HCT116 (cell line): ENCODE measurements around the gene GPR17. TPM values are rescaled to one million over a fixed set of nuclear protein-coding genes. Genes with fewer than 3 reads are reported as not detected.

Experiments used
- ATAC-seq: fragments of 200-7000 bp; cut with Tn5 transposase; 2 replicates; pipeline ENCODE4 v1.9.1; 2020; ENCODE audit warnings: mild to moderate bottlenecking, moderate library complexity
- BruUV-seq: library from RNA; stranded (reverse); fragments of 400-500 nt; replicated peaks from 2 replicates; lab custom pipeline; 2021; lab: Mats Ljungman, UMichigan
- CTCF ChIA-PET: fragments of 300-600 bp; sonication (Branson Sonifier 250); formaldehyde crosslinking; loops from one replicate; lab custom pipeline; 2021; ENCODE audit warnings: antibody characterized with exemption; lab: Charles Lee
- POLR2A ChIA-PET: fragments of 300-600, 350-600 bp; sonication (Branson Sonifier 250); formaldehyde crosslinking; loops from one replicate; lab custom pipeline; 2021; ENCODE audit warnings: antibody characterized with exemption; lab: Charles Lee
- RAD21 ChIA-PET, 2 experiments: fragments of 300-600 bp; sonication (Branson Sonifier 250); formaldehyde crosslinking; loops; one replicate each; lab custom pipeline; 2023; ENCODE audit warnings: low total read pairs in 2 of 2; ENCODE audit not compliant: uncharacterized antibody in 2 of 2, unreplicated experiment in 2 of 2, low non-redundant PET in 1 of 2; lab: Charles Lee
- DNase-seq: peaks from one replicate; pipeline ENCODE4 v3.0.0-alpha.2; 2010; ENCODE audit warnings: low read depth, low spot score
- H2AFZ ChIP-seq: fragments of 200-600 bp; shearing (Covaris generic), sonication (generic); 2 replicates; pipeline ENCODE4 v1.6.1; 2017; ENCODE audit warnings: low read depth, mixed run types, mixed read lengths, antibody characterized with exemption, low read length; ENCODE audit not compliant: poor library complexity, severe bottlenecking
- H3K27ac ChIP-seq: 2 replicates; pipeline ENCODE4 v1.5.1; 2012; ENCODE audit warnings: low read depth, low read length
- H3K27me3 ChIP-seq: fragments of 200-600 bp; sonication (generic); 2 replicates; pipeline ENCODE4 v1.6.1; 2016; ENCODE audit warnings: mixed run types, low read length, mixed read lengths; ENCODE audit not compliant: insufficient read depth
- H3K36me3 ChIP-seq, 2 experiments: fragments of 200-500 bp in 1 of 2; fragments of 200-600 bp in 1 of 2; sonication (Bioruptor generic) in 1 of 2; sonication (generic) in 1 of 2; 2 replicates each; pipeline versions ENCODE4 v1.5.1 to v1.6.1; 2014 to 2016; ENCODE audit warnings: low read length in 2 of 2, inconsistent platforms in 1 of 2, mixed read lengths in 1 of 2, mixed run types in 1 of 2; ENCODE audit not compliant: insufficient read depth in 2 of 2, control insufficient read depth in 1 of 2
- H3K4me1 ChIP-seq, 2 experiments: fragments of 200-600 bp in 1 of 2; sonication (generic) in 1 of 2; 2 replicates each; pipeline versions ENCODE4 v1.5.1 to v1.6.1; 2012 to 2017; ENCODE audit warnings: low read length in 2 of 2, inconsistent platforms in 1 of 2, mild to moderate bottlenecking in 1 of 2, mixed read lengths in 1 of 2, mixed run types in 1 of 2, moderate library complexity in 1 of 2; ENCODE audit not compliant: insufficient read depth in 2 of 2, control insufficient read depth in 1 of 2
- H3K4me2 ChIP-seq: fragments of 200-600 bp; sonication (generic); 2 replicates; pipeline ENCODE4 v1.6.1; 2017; ENCODE audit warnings: mixed run types, low read length, mixed read lengths
- H3K4me3 ChIP-seq, 2 experiments: fragments of 200-600 bp in 1 of 2; sonication (generic) in 1 of 2; replicated peaks in 1 of 2; 2 replicates each; pipeline ENCODE4 v1.5.1; 2011 to 2016; ENCODE audit warnings: low read length in 2 of 2, control low read depth in 1 of 2, low read depth in 1 of 2, mild to moderate bottlenecking in 1 of 2, mixed read lengths in 1 of 2, mixed run types in 1 of 2
- H3K79me2 ChIP-seq: fragments of 200-600 bp; sonication (generic); 2 replicates; pipeline ENCODE4 v1.6.1; 2017; ENCODE audit warnings: mild to moderate bottlenecking, mixed run types, low read length, moderate library complexity, mixed read lengths; ENCODE audit not compliant: insufficient read depth
- H3K9ac ChIP-seq: fragments of 200-600 bp; sonication (generic); 2 replicates; pipeline ENCODE4 v1.6.1; 2016; ENCODE audit warnings: low read length, mixed read lengths
- H3K9me2 ChIP-seq: fragments of 200-600 bp; sonication (generic), shearing (Covaris generic); 2 replicates; pipeline ENCODE4 v1.6.1; 2017; ENCODE audit warnings: mixed run types, mild to moderate bottlenecking, moderate library complexity; ENCODE audit not compliant: insufficient read depth
- H3K9me3 ChIP-seq, 2 experiments: fragments of 200-500 bp in 1 of 2; fragments of 200-600 bp in 1 of 2; sonication (Bioruptor generic) in 1 of 2; sonication (generic) in 1 of 2; 2 replicates each; pipeline ENCODE4 v1.6.1; 2014 to 2017; ENCODE audit warnings: low read length in 2 of 2, mixed read lengths in 2 of 2, inconsistent platforms in 1 of 2, low read depth in 1 of 2, mild to moderate bottlenecking in 1 of 2, mixed run types in 1 of 2, moderate library complexity in 1 of 2; ENCODE audit not compliant: control insufficient read depth in 1 of 2, insufficient read depth in 1 of 2
- H4K20me1 ChIP-seq: fragments of 200-600 bp; sonication (generic), shearing (Covaris generic); 2 replicates; pipeline ENCODE4 v1.6.1; 2017; ENCODE audit warnings: mixed run types, mild to moderate bottlenecking, moderate library complexity; ENCODE audit not compliant: insufficient read depth
- FOSL1 ChIP-seq: IDR thresholded peaks from 2 replicates; pipeline ENCODE4 v1.6.1; 2012; ENCODE audit warnings: low read depth
- JUND ChIP-seq: IDR thresholded peaks from 2 replicates; pipeline ENCODE4 v1.6.1; 2012
- POLR2AphosphoS5 ChIP-seq: IDR thresholded peaks from 2 replicates; pipeline ENCODE4 v1.6.1; 2011; ENCODE audit warnings: mild to moderate bottlenecking, low read depth, low read length, moderate library complexity
- SIN3A ChIP-seq: IDR thresholded peaks from 2 replicates; pipeline ENCODE4 v1.6.1; 2012; ENCODE audit warnings: low read depth
- intact Hi-C: fragments of 100-400 bp; cut with micrococcal nuclease; formaldehyde crosslinking; loops from 2 replicates; pipeline ENCODE4 v1.10.0; 2022
- total RNA-seq: library from RNA; stranded (reverse); gene quantifications from one replicate; pipeline ENCODE4 v1.2.1, GENCODE V29; 2021; ENCODE audit not compliant: unreplicated experiment
- TF ChIP-seq, protein P1 (sequence below): IDR thresholded peaks from 2 replicates; pipeline ENCODE4 v1.6.1; 2011; ENCODE audit warnings: mild to moderate bottlenecking, low read length, moderate library complexity; ENCODE audit not compliant: insufficient replicate concordance; ENCODE audit errors: extremely low read depth
- TF ChIP-seq, protein P2 (sequence below), 3 experiments: fragments of 200-600 bp in 1 of 3; sonication (generic) in 1 of 3; IDR thresholded peaks in 2 of 3; conservative IDR thresholded peaks in 1 of 3; 2 replicates each; pipeline ENCODE4 v1.5.1; 2012 to 2017; ENCODE audit warnings: low read depth in 2 of 3, low read length in 2 of 3, antibody characterized with exemption in 1 of 3, borderline replicate concordance in 1 of 3, control low read depth in 1 of 3, mild to moderate bottlenecking in 1 of 3, mixed read lengths in 1 of 3, mixed run types in 1 of 3, moderate library complexity in 1 of 3; ENCODE audit not compliant: insufficient read depth in 1 of 3

GPR17 gene
- total RNA-seq, 1 experiment from 2014 or later: not detected

GRCh38 chr2:127637725-127638252 is 8.2 kb upstream of the GPR17 start:
- TF ChIP-seq FOSL1 (no peak), SIN3A (no peak), POLR2AphosphoS5 (peak; percentile 49), JUND (no peak)
- TF ChIP-seq, protein P1, sequence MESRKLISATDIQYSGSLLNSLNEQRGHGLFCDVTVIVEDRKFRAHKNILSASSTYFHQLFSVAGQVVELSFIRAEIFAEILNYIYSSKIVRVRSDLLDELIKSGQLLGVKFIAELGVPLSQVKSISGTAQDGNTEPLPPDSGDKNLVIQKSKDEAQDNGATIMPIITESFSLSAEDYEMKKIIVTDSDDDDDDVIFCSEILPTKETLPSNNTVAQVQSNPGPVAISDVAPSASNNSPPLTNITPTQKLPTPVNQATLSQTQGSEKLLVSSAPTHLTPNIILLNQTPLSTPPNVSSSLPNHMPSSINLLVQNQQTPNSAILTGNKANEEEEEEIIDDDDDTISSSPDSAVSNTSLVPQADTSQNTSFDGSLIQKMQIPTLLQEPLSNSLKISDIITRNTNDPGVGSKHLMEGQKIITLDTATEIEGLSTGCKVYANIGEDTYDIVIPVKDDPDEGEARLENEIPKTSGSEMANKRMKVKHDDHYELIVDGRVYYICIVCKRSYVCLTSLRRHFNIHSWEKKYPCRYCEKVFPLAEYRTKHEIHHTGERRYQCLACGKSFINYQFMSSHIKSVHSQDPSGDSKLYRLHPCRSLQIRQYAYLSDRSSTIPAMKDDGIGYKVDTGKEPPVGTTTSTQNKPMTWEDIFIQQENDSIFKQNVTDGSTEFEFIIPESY: no peak
- TF ChIP-seq, protein P2, sequence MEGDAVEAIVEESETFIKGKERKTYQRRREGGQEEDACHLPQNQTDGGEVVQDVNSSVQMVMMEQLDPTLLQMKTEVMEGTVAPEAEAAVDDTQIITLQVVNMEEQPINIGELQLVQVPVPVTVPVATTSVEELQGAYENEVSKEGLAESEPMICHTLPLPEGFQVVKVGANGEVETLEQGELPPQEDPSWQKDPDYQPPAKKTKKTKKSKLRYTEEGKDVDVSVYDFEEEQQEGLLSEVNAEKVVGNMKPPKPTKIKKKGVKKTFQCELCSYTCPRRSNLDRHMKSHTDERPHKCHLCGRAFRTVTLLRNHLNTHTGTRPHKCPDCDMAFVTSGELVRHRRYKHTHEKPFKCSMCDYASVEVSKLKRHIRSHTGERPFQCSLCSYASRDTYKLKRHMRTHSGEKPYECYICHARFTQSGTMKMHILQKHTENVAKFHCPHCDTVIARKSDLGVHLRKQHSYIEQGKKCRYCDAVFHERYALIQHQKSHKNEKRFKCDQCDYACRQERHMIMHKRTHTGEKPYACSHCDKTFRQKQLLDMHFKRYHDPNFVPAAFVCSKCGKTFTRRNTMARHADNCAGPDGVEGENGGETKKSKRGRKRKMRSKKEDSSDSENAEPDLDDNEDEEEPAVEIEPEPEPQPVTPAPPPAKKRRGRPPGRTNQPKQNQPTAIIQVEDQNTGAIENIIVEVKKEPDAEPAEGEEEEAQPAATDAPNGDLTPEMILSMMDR (IDR thresholded peaks at IDR 0.05 in 2 of 3, conservative IDR thresholded peaks at IDR 0.05 in 1 of 3; ENCODE audit: borderline replicate concordance in 1 of 3, insufficient read depth in 1 of 3, low read depth in 2 of 3, low read length in 2 of 3): no peak
- peak overlapping the region; percentile 62 for H3K4me2 ChIP-seq
- peak overlapping the region; percentile 15; the same call in 1 of the 2 replicates for H3K9ac ChIP-seq
- H3K79me2 ChIP-seq: no peaks in the 10 kb centered on the region
- intact Hi-C loops: no loop called here
- no peaks in the 10 kb centered on the region for H3K9me3 ChIP-seq
- H3K27ac ChIP-seq: no peak overlapping the region; the same call in 1 of the 2 replicates
- H2AFZ ChIP-seq: peak overlapping the region; percentile 41
- H3K9me2 ChIP-seq: no peaks in the 10 kb centered on the region
- ChIA-PET CTCF (interaction anchor here (1.0 to 1.2 kb wide), 2 partner anchors 12 to 46 kb away, joined by 5 to 6 read pairs; no protein-coding TSS in a partner anchor), RAD21 (interaction anchor here in 1 of 2 experiments (0.7 to 0.9 kb wide), 2 partner anchors 11 to 47 kb away, joined by 3 to 4 read pairs; no protein-coding TSS in a partner anchor), POLR2A (no interaction called here)
- BruUV-seq: no TSS peak
- H3K4me3 ChIP-seq: peak overlapping the region in 1 of 2 experiments; percentile 6; a peak in 1 of 4 replicates
- H3K27me3 ChIP-seq: no peaks in the 10 kb centered on the region
- H3K4me1 ChIP-seq: peaks cover 8 to 19% of the 10 kb centered on the region in 2 experiments
- ATAC-seq: peak; percentile 51
- H3K36me3 ChIP-seq: no peaks in the 10 kb centered on the region
- H4K20me1 ChIP-seq: no peaks in the 10 kb centered on the region
- peak; percentile 13 for DNase-seq
